ENCODE results near the gene SLC9B1. TPM values are rescaled to one million over a fixed set of nuclear protein-coding genes. Genes with fewer than 3 reads are reported as not detected.

SLC9B1 gene
- total and polyA plus RNA-seq, 2 of the 13 experiments (the other 11 are each of a cell fraction or from before 2014, with no cell fraction given) = 0.17 to 0.20 TPM

DNA sequence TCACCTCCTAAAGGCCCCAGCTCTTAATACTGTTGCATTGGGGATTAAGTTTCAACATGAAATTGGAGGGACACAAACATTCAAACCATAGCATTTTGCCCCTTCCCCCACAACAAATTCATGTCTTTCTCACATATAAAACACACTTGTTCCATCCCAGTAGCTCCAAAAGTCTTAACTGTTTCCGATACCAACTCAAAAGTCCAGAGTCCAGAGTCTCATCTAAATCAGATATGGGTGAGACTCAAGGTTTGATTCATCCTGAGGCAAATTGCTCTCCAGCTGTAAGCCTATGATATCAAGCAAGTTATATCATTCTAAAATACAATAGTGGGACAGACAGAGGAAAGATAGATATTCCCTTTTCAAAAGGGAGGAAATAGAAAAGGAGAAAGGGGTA is 8.7 kb downstream of the SLC9B1 start:
- DNase-seq (ENCODE audit: low spot score) (no peak), FAIRE-seq (no peak), ATAC-seq (no peak)
- TF ChIP-seq MEIS2 (CRISPR knock-in tag; IDR thresholded peaks at IDR 0.05) = no peak
- no peak for TF ChIP-seq ZNF256 (CRISPR knock-in tag; conservative IDR thresholded peaks at IDR 0.05)
- no peak for TF ChIP-seq ARHGAP35 (CRISPR knock-in tag; IDR thresholded peaks at IDR 0.05; ENCODE audit: borderline replicate concordance)
- no peak for TF ChIP-seq ZNF547 (CRISPR knock-in tag; IDR thresholded peaks at IDR 0.05)
- TF ChIP-seq SNAPC2 (CRISPR knock-in tag; IDR thresholded peaks at IDR 0.05) = no peak
- no peak for TF ChIP-seq ZNF652 (CRISPR knock-in tag; IDR thresholded peaks at IDR 0.05; ENCODE audit: borderline replicate concordance, low read depth)
- TF ChIP-seq ZNF20 (CRISPR knock-in tag; IDR thresholded peaks at IDR 0.05) = no peak
- no peak for TF ChIP-seq NRL (CRISPR knock-in tag; IDR thresholded peaks at IDR 0.05; ENCODE audit: borderline replicate concordance)
- TF ChIP-seq, protein P1, sequence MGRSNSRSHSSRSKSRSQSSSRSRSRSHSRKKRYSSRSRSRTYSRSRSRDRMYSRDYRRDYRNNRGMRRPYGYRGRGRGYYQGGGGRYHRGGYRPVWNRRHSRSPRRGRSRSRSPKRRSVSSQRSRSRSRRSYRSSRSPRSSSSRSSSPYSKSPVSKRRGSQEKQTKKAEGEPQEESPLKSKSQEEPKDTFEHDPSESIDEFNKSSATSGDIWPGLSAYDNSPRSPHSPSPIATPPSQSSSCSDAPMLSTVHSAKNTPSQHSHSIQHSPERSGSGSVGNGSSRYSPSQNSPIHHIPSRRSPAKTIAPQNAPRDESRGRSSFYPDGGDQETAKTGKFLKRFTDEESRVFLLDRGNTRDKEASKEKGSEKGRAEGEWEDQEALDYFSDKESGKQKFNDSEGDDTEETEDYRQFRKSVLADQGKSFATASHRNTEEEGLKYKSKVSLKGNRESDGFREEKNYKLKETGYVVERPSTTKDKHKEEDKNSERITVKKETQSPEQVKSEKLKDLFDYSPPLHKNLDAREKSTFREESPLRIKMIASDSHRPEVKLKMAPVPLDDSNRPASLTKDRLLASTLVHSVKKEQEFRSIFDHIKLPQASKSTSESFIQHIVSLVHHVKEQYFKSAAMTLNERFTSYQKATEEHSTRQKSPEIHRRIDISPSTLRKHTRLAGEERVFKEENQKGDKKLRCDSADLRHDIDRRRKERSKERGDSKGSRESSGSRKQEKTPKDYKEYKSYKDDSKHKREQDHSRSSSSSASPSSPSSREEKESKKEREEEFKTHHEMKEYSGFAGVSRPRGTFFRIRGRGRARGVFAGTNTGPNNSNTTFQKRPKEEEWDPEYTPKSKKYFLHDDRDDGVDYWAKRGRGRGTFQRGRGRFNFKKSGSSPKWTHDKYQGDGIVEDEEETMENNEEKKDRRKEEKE (IDR thresholded peaks at IDR 0.05) = no peak
- TF ChIP-seq TRIM24 (CRISPR knock-in tag; IDR thresholded peaks at IDR 0.05) = no peak
- TF ChIP-seq ZBTB42 (CRISPR knock-in tag; IDR thresholded peaks at IDR 0.05) = no peak
- TF ChIP-seq SRY (CRISPR knock-in tag; IDR thresholded peaks at IDR 0.05) = no peak
- TF ChIP-seq ZNF17 (CRISPR knock-in tag; IDR thresholded peaks at IDR 0.05) = no peak
- TF ChIP-seq EHMT2 (IDR thresholded peaks at IDR 0.05; ENCODE audit: borderline replicate concordance, low read depth, low read length) = no peak
- TF ChIP-seq ZFP90 (CRISPR knock-in tag; IDR thresholded peaks at IDR 0.05; ENCODE audit: borderline replicate concordance) = no peak
- Histone ChIP-seq H2AFZ (ENCODE audit: low read length) (no peak overlapping the region), H3K4me1 (ENCODE audit: insufficient read depth, low read length) (peaks cover 13% of the 10 kb centered on the region; the same call in 1 of the 2 replicates), H3K4me3 (replicated peaks in 1 of 3; ENCODE audit: insufficient read depth in 1 of 3, low read depth in 2 of 3, low read length in 3 of 3) (no peak overlapping the region), H3K27me3 (ENCODE audit: control insufficient read depth in 1 of 2, insufficient read depth in 2 of 2, low read length in 2 of 2) (no peaks in the 10 kb centered on the region), H3K27ac (ENCODE audit: extremely low read length, insufficient read depth, low read length) (no peak overlapping the region), H3K9me3 (ENCODE audit: low read length) (no peaks in the 10 kb centered on the region), H3K4me2 (ENCODE audit: low read depth, low read length) (no peak overlapping the region), H3K36me3 (replicated peaks in 1 of 2; ENCODE audit: control insufficient read depth in 1 of 2, insufficient read depth in 2 of 2, low read length in 2 of 2) (no peaks in the 10 kb centered on the region), H4K20me1 (ENCODE audit: insufficient read depth, low read length) (no peaks in the 10 kb centered on the region), H3K9ac (ENCODE audit: insufficient read depth, low read depth, low read length) (no peak overlapping the region), H3K79me2 (ENCODE audit: insufficient read depth, low read length) (no peaks in the 10 kb centered on the region)
- in situ Hi-C loops (cut with HindIII; ENCODE audit: extremely low pct_ligation_motif_present, low pct_unique_long_range_greater_than_20kb) = loop anchor here (10.0 kb wide), 1 partner anchor 576 kb away; no protein-coding TSS in a partner anchor
- ChIA-PET POLR2A (no interaction called here), CTCF (ENCODE audit: low intra/inter-chr PET ratio, low total read pairs) (interaction anchor here (3.2 kb wide), 1 partner anchor 390 kb away, joined by 16 read pairs; no protein-coding TSS in a partner anchor)
- intact Hi-C loops (cut with micrococcal nuclease; ENCODE audit: unreplicated experiment) = no loop called here
- 25% methylated on average over 1 of the region's 1 CpG for WGBS (ENCODE audit: low lambda C conversion rate)
- no TSS peak for BruUV-seq (replicated peaks)
